ENCODE data around the gene PRKAB1.
"Not testable (repeated sequence)": the region's sequence is repeated elsewhere in the genome, so short reads cannot be mapped to it uniquely, and the experiment has no call there.

PRKAB1 gene

DNA sequence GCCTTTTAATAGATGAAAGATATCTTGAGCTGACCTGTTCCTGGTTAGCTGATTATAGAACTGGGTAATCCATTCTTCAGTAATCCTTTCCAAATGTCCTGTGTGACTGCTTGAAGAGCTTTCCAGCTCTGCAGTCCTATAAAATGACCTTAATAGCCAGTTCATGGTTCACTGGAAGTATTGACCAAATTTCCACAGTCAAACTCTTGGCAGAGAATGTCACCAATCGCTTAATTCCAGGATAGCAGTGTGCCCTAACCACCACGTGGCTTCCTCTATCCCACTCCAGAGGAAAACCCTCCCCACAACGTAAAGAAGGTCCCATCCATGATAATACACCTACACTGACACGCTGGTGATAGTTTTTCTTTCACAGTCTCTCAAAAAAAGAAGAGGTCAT is 17.4 kb downstream of the PRKAB1 start:
- no peak for DNase-seq

DNA sequence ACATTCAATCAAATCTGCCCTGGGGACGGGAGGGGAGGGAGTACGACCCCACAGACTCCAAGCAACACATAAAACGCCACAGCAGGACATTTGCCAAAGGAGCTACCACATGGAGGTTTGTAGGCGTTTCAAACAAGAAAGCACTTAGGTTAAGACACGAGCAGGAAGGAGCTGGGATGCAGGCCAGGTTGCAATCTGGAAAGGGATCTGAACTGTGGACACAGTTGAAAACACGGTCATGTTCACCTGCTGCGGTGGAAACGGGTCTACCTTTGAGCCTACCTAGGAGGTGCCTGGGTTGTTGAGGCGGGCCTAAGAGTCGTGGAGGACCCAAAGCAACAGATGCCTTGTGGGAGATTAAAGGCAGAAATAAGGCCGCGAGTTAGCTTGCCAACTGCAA is 18.4 kb downstream of the PRKAB1 start:
- no peak for DNase-seq

DNA sequence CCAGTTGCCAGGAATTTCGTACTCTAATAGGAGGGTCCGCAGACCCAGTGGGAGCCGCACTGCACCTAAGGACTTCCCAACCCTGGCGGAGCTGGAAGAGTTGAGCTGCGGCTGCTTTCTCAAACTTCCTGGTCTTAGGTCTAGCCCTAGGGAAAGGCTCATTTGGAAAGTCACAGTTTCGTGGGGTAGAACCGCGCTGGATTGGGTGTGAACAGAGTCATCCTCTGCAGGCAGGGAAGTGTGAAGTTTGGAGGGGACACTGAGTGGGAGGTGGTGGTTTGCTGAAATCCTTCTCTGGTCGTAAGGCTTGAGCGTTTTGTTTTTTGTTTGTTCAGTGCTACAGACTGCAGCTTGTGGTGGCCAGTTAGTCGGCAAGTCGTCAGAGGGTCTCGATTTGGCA is 18.8 kb downstream of the PRKAB1 start:
- DNase-seq, result no peak

DNA sequence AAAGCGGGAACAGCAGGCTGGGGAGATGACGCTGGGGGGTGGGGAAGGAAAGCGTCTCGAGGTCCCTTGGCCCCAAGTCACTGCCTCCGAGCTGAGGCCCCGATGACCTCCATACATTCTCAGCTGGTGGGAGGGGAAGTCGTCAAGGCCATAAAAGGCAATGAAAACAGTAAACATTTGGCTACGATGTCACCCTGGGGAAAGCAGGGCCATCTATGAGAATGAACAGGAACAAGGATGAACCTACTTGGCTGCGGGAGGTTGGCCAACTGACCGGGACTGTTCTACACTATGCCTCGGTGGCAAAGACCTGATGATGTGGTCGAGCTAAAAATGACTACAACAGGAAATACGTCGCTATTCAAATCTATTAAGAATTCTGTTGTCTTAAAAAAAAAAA is 19.5 kb downstream of the PRKAB1 start:
- DNase-seq, result no peak

DNA sequence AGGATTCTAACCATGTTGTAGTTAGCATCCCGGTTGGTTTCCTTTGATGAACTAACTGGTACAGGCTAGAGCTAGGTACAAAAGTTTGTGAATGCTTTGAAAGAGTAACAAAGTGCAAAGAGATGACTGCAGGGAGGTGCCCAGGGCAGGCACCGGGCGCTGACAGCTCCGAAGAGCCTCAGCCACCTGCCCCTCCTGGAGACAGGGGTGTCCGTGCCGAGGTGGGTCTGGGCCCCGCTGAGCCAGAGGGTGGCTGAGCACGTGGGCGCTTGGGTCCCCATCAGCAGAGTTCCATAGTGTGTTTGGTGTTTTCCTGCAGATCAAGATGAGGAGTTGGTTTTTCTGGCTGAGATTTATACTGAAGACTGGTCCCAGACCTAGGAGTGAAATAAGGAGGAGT is 19.9 kb downstream of the PRKAB1 start:
- no peak for DNase-seq

DNA sequence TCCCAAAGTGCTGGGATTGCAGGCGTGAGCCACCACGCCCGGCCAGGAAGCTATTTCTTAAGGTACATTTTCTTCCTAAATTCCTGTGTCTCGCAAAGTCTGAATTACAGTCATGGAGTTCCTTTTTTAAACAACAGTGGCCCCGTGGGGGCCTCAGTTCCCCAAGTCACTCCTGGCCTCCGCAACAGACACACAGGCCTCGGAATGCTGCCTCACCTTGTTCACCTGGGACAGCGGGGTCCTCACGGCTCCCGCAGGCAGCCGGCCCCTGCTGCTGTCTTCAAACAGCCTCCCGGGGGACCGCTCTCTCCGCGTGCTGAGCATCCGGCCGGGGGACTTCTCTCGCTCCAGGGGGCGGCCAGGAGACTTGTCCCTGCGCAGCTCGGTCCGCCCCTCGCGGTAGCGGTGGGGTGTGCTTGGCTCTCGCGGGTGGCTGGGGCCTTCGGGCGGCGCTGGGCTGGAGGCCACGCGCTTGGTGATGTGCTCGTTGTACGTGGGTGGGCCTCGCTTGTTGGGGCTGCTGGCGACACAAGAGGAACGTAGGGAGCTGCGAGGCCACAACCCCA is 22.1 kb downstream of the PRKAB1 start:
- no peak for DNase-seq

DNA sequence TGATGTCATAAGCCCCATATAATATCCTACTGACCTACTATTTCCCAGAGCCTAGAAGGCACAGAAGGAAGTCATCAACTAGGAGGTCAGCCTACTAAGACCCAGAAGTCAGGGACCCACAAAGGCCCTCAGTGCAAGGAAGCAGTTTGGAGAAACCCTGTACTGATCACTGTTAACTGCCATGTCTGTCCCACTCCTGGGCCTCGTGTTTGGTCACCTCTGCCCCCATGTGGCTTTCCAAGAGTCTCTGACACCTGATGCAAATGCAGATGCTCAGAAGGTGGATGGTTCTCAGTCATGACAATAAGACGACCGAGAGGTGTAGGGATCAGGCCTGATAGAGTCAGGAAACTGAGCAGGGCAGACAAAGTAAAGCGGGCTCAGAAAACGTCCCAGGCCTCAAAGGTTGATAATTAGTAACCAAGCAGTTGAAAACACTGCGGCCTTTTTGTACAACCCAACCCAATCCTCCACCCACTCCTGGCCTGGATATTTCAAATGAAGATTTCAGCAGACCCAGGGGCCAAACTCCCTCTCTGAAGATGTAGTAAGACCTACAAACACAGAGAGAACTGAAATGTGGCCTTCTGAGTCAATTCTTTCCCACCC is 23.4 kb downstream of the PRKAB1 start:
- no peak for DNase-seq

DNA sequence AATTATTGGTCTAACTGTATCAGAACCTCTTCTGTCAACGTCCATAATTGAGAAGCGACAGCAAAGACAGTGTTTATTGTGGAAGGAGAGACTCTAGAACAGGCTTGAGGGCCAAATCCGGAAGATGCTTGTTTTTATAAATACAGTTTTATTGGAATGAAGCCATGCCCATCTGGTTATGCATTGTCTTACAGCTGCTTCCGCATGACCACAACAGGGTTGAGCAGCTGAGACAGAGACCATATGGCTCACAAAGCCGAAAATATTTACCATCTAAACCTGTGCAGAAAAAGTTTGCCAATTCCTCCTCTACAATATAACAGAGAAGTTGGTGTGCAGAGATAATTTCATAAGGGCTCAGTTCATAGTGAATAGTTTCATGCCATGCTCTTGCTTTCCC is 24.5 kb downstream of the PRKAB1 start:
- DNase-seq, result peak; percentile 57 to 92

DNA sequence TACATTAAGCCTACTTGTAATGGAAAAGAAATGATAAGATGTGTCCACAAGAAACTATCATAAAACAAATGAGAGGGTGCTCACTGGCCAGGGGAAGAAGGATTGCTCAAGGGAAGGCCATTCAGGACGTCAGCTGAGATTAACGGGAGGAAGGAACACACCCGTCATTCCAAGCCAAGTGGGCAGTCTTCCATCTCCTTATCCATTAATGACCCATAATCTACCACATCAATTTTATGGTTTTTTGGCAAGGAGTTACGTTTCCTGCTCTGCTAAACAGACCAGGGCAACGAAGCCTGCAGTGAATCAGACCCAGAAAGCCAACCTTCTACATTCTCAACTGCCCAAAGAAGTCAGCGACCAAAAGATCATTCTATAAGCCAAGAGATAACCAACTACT is 25.1 kb downstream of the PRKAB1 start:
- DNase-seq, result peak; percentile 42 to 65

DNA sequence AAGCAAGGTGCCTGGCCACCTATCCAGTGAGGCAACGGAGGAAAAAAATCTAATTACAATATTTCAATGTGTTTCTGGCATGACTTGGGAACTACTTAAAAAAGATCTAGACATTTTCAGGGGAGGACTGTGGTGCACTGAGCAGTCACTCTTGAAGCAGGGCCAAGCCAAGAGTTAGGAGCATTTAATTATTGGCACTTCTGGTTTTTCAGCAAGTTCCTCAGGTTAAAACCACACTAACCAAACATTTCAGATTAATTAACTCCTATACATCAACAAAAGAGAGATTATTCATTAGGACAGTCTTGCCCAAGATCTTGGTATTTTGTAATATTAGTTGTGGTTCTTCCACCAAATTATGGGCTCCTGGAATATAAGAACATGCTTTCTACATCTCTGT is 25.6 kb downstream of the PRKAB1 start:
- no peak for DNase-seq

DNA sequence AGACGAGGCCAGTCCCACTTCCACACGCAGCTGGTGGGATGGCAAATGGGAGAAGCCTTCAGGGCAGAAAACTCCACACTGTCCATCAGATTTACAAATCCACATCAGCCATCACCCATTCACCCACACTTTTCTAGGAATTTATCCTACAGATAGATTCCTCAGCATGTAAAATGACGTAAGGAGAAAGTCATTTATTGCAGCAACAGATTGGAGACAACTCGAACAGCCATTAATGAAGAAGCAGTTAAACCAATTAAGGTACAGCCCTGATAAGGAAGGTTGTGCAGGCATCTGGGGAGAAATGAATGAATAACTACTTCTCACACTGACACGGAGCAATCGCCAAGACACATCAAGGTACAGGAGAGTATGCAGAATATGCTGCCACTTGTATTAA is 26.2 kb downstream of the PRKAB1 start:
- DNase-seq, result no peak

DNA sequence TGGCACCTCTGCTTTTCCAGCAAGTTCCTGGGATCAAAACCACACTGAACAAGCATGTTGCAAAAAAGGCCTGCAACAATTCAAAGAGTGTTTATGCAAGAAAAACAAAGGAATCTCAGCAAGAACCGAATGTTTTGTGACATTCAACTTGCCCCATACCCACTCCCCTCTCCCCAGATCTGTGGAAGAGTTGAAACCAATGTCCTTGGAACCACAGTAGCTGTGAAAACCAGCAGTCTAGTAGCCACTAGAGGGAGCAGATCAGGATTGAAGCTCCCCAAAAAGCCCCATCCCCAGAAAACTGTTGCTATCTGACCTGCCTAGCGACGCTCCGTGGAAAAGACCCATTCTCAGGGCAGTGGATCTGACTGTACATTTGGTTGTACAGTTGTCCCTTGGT is 27.1 kb downstream of the PRKAB1 start:
- no peak for DNase-seq

DNA sequence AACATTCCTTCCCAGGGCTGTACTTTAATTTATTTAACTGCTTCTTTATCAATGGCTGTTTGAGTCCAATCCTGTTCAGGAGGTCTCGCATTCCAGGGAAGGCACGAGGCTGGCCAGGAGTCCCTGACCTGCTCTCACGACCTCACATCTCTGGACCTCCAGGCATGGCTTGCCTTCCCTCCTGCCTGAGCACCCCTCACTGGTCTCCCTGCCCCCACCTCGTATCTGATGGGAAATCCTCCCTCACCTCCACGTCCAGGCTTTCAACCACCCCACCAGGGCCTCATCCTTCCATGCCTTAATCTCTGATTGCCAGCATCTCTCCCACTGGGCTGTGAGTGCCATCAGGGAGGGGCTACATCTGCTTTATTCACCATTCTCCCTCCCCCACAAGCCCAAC is 29.0 kb downstream of the PRKAB1 start:
- DNase-seq, result no peak

DNA sequence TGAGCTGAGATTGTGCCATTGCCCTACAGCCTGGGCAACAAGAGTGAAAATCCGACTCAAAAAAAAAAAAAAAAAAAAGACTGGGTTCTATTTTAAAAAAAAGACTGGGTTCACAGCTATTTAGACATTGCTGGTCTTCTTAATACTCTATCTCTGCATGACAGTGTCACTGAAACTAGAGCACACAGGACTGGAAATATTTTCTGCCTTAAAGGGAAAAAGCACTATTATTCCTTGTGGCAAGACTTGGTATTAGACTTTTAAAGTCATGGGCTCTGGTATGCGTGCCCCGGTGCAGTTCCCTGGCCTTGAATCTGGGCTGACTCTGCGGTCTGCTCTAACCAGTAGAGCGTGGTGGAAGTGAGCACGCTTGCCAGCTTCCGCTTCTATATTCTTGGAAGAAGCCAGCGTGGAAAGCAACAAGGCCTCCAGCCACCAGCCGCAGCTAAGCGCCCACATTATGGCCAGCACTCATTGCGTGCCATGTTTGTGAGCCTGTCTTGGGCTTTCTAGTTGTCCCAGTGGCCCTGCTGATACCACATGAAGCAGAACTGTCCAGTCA is 31.3 kb downstream of the PRKAB1 start:
- no peak for DNase-seq

DNA sequence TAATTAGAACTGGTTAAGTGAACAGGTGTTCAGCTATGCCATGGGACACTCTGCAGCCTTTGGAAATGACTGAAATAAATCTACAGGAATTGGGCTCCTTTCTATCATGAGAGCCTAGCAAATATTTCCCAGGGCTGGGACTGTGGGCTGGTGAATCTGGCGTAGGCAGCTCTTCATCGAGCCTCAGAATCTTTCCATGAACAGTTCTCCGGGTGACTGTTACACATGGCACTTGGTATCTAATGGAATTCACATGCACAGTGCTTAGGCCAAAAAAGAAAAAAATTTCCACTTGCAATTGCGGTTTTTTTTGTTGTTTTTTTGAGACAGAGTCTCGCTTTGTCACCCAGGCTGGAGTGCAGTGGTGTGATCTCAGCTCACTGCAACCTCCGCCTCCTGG is 32.1 kb downstream of the PRKAB1 start:
- DNase-seq, result no peak

DNA sequence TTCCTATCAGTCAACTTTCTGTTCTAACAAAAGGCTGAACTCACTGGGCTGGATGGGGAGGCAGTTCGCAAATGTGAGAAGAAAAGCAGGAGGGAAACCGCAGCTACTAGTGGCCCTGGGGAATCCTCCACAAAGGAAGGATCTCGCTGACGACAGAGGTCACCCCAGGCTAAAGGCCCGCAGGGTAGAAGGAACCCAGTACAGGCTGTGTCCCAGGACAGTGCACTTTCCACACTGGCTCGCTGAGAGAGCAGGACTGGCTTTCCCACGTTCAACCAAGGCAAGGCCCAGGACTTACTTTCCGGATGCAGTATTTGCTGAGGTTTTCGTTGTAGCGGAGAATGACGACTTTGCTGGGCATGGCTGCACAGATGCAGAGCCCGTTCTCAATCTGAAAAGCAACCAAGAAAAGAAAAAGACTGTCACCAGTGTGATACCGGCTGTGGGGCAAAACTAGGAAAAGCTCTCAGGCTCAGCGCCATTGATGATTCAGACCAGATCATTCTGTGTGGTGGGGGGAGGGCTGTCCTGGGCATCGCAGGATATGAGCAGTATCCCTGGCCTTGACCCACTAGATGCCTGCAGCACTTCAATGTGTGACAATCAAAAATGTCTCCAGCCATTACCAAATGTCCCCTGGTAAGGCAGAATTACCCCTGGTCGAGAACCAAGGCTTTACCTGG is 36.3 kb downstream of the PRKAB1 start:
- DNase-seq, result no peak

DNA sequence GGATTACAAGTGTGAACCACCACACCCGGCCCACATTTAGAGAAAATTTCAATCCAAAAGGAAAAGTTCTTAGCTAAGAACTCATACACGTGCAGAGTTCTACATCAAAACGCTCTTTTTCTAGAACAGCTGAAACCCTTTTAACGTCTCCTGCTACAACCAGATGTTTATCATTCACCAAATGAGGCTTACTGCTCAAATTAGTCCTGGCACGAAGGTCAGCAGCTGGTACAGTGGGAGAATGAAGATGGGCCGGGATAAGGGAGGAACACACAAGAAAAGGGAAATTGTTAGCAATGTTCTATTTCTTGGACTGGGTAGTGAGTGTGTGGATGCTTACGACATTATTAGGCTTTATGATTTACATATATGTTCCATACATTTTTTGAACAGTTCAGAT is 37.2 kb downstream of the PRKAB1 start:
- no peak for DNase-seq

DNA sequence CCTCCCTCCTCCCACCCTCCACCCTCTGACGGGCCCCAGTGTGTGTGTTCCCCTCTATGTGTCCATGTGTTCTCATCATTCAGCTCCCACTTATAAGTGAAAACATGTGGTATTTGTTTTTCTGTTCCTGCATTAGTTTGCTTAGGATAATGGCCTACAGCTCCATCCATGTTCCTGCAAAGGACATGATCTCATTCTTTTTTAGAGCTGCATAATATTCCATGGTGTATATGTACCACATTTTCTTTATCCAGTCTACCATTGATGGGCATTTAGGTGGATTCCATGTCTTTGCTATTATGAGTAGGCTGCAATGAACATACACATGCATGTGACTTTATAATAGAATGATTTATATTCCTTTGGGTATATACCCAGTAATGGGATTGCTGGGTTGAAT is 38.5 kb downstream of the PRKAB1 start:
- DNase-seq, result not testable (repeated sequence)

DNA sequence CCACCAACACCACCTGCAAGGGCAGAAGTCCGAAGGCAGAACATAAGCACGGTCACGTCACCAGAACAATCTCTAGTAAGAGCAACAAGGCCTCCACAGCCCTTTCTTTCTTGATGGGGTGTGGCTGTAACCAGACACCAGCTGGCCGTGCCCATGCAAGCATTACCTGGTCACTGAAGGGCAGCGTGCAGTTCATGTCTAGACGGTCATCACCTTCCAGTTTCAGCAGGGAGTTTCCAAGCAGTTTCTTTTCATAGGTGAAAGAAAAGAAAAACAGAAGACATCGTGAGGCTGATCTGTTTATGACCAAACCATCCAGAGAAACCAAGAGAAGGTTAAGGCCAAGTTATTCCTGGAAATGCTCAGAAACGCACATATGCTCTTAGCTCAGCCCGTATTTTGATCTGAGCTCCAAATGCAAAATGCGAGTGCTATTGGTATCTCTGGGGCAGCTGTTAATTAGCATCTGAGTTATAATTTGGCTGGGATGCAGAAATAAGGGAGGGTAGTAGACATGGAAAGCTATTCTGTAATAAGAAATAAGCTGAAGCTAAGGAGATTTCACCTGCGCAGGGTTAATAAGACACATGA is 42.5 kb downstream of the PRKAB1 start:
- DNase-seq, result no peak

DNA sequence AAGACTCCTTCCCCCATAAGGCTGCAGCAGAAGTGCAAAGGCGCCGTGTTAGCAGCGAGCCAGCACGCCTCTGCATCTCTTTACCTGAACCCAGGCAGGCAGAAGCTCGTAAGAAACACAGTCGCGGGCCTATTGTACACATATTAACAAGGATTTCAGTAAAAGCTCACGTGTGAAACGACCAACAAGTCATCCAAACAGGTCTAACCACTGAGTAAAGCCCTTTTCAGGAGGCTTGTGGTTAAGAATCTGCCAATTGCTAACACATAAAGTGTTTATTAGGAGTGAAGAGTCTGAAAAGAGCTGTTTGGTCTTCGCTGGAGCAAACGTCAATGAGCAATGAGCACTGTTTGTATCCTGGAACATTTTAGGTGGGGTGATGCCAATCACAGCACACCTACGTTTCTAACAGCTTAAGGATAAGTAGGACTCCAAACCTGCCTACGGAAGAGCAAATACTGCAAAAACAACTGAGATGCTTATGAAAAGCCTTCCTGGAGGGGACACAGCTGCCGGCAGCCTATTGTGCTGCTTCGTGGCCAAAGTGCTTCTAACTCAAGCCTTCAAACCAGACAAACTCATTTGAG is 43.1 kb downstream of the PRKAB1 start:
- DNase-seq, result no peak

DNA sequence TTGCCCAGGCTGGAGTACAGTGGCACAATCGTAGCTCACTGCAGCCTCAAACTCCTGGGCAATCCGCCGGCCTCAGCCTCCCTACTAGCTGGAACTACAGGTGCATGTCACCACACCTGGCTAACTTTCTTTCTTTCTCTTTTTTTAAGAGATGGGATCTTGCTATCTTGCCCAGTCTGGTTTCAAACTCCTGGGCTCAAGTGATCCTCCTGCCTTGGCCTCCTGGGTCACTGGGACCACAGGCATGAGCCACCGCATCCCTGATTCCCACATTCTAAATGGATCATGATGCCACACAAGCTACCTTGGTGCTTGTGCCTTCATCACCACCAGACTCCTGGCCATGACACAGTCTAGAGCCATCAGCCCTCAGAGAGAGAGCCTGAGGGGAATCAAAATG is 43.8 kb downstream of the PRKAB1 start:
- DNase-seq, result no peak

DNA sequence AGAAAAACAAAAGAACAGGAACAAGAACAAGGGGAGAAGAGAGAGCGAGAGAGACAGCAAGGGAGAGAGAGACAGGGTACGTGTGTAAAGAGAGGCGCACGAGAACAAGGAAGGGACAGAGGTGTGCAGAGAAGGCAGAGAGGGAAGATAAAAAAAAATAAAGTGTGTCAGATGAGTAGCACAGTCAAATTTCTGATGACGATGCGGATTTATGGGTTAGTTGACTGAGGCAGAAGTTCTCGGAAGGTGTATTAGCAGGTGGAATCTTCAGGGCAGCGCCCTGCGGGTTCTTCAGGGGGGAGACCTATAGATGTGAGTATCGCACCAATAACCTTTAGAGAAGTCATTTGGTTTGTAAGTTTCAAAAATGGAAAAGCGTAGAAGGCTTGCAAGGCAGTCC is 44.8 kb downstream of the PRKAB1 start:
- DNase-seq, result no peak

DNA sequence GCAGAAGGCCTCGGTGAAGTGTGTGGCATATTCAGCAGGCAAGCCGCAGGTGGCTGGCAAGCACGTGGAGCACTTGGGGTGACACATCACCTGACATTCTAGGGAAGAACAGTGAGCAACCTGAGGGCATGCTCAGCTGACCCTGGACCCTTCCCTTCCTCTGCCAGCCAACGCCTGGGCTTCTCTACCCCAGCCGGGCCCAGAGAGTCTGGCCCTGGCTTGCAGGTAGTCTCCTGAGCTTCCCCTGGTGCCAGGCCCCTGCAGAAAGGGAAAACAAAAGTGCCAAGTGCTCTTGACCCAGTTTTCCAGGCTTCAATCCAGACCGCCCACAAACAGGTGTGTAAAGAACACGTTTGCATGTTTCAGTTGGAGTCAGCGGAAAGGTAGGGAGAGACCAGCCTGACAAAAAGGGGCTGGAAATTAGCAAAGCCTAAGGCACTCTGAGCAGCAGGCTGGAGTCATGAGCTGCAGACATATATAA is 45.7 kb downstream of the PRKAB1 start:
- DNase-seq, result no peak
